ENCODE results near the gene TRIP4. TPM values are rescaled to one million over a fixed set of nuclear protein-coding genes. Genes with fewer than 3 reads are reported as not detected.
"Not testable (repeated sequence)": the region's sequence is repeated elsewhere in the genome, so short reads cannot be mapped to it uniquely, and the experiment has no call there.

The TRIP4 gene
- total RNA-seq, 1 donor from 2014 or later, result 10.1 TPM

GRCh38 chr15:64381000-64381751 is 6.5 kb upstream of the TRIP4 start, which contains the start of gene PCLAF:
Gene PCLAF, minus strand, starts transcription at chr15:64381441. Its CDS starts 70 bp downstream, at chr15:64381371.
- peak; percentile 95 for DNase-seq (ENCODE audit: low read depth in 2 of 2)

- DNase-seq (ENCODE audit: low read depth in 2 of 2), result no peak
These were observed 3.9 kb upstream of the TRIP4 start for GRCh38 chr15:64383760-64384159.

- DNase-seq (ENCODE audit: low read depth in 2 of 2), result no peak
These were observed 1.3 kb upstream of the TRIP4 start for GRCh38 chr15:64386291-64386690.

- DNase-seq (ENCODE audit: low read depth in 2 of 2), result no peak
These were observed 1.4 kb downstream of the TRIP4 start for GRCh38 chr15:64389036-64389435.

GRCh38 chr15:64392471-64392870 is 4.8 kb downstream of the TRIP4 start:
- not testable (repeated sequence) for DNase-seq (ENCODE audit: low read depth in 2 of 2)

GRCh38 chr15:64396789-64397188 is 9.2 kb downstream of the TRIP4 start:
- no peak for DNase-seq (ENCODE audit: low read depth in 2 of 2)

GRCh38 chr15:64398575-64398974 is 10.9 kb downstream of the TRIP4 start:
- no peak for DNase-seq (ENCODE audit: low read depth in 2 of 2)

- no peak for DNase-seq (ENCODE audit: low read depth in 2 of 2)
These were observed 12.9 kb downstream of the TRIP4 start for GRCh38 chr15:64400583-64400982.

- no peak for DNase-seq (ENCODE audit: low read depth in 2 of 2)
These were observed 24.6 kb downstream of the TRIP4 start for GRCh38 chr15:64412216-64412615.

- no peak for DNase-seq (ENCODE audit: low read depth in 2 of 2)
These were observed 35.1 kb downstream of the TRIP4 start for GRCh38 chr15:64422697-64423096.

- no peak for DNase-seq (ENCODE audit: low read depth in 2 of 2)
These were observed 36.3 kb downstream of the TRIP4 start for GRCh38 chr15:64423970-64424369.

GRCh38 chr15:64425221-64425620 is 37.6 kb downstream of the TRIP4 start:
- DNase-seq (ENCODE audit: low read depth in 2 of 2), result peak in 1 of 2 donors; percentile 41

GRCh38 chr15:64426845-64427465 is 39.3 kb downstream of the TRIP4 start:
- DNase-seq (ENCODE audit: low read depth in 2 of 2), result peak; percentile 52 to 61

GRCh38 chr15:64429448-64429847 is 41.8 kb downstream of the TRIP4 start:
- DNase-seq (ENCODE audit: low read depth in 2 of 2), result no peak

GRCh38 chr15:64430000-64430735 is 42.5 kb downstream of the TRIP4 start:
- peak; percentile 40 to 75 for DNase-seq (ENCODE audit: low read depth in 2 of 2)

GRCh38 chr15:64437982-64438381 is 50.3 kb downstream of the TRIP4 start:
- DNase-seq (ENCODE audit: low read depth in 2 of 2), result no peak

GRCh38 chr15:64438653-64439447 is 51.2 kb downstream of the TRIP4 start:
- no peak for DNase-seq (ENCODE audit: low read depth in 2 of 2)

- DNase-seq (ENCODE audit: low read depth in 2 of 2), result no peak
These were observed 54.2 kb downstream of the TRIP4 start for GRCh38 chr15:64441852-64442251.

- no peak for DNase-seq (ENCODE audit: low read depth in 2 of 2)
These were observed 55.4 kb downstream of the TRIP4 start for GRCh38 chr15:64443016-64443415.

GRCh38 chr15:64443747-64444621 is 56.3 kb downstream of the TRIP4 start:
- peak; percentile 90 to 92 for DNase-seq (ENCODE audit: low read depth in 2 of 2)
